NOMO-1 treated with DMSO at 0.1 percent for 48 hours (cell line): Measurements from ENCODE around the gene MNX1.

Experiments used
- DNase-seq: peaks from one replicate; lab custom pipeline; 2025; ENCODE audit not compliant: unreplicated experiment; lab: John Stamatoyannopoulos, UW

The MNX1 gene

DNA sequence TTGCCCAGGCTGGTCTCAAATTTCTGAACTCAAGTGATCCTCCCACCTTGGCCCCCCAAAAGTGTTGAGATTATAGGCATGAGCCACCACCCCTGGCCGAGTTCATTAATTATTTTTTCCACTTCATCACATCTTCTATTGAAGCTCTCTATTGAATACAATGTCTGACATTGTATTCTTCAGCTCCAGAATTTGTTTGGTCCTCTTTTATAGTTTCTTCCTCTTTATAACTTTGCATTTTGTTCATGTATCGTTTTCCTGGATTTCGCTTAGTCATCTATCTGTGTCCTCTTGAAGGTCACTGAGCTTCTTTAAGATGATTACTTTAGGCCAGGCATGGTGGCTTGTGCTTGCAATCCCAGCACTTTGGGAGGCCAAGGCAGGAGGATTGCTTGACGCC lies 30.8 kb downstream of the MNX1 start:
- no peak for DNase-seq

- no peak for DNase-seq
Observed at GRCh38 chr7:156979007-156979606, 31.4 kb downstream of the MNX1 start.

- DNase-seq = no peak
Observed at GRCh38 chr7:156975620-156976019, 34.8 kb downstream of the MNX1 start.

DNA sequence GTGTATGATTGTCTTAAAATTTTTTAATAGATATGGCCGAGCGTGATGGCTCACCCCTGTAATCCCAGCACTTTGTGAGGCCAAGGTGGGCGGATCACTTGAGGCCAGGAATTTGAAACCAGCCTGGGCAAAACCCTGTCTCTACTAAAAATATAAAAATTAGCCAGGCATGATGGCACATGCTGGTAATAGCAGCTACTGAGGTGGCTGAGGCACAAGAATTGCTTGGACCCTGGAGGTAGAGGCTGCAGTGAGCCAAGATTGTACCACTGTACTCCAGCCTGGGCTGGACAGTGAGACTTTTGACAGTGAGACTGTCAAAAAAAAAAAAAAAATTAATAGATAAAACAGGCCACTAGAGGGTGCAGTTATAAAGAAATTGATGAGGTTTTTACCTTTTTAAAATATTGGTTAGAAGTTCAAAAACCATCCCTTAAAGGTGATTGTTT lies 40.5 kb downstream of the MNX1 start:
- DNase-seq = no peak

DNA sequence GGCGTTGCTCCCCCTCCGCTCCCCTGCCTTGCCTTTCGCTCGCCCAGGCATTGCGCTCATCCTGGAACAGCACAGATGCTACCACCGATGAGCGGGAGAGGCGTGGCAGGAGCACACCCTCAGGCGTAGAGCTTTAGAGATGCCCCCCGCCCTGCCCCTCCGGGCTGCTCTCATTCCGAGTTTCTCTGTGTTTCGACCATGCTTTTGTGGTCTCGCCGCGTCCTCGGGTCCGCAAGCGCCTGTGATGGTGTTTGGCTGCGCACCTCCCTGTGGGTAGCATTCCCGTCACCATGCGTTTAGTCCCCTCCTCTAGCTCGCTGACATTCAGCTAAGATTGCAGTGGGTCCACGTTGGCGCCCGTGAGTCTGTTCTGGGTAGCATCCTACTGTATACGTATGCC lies 42.3 kb downstream of the MNX1 start:
- no peak for DNase-seq

DNA sequence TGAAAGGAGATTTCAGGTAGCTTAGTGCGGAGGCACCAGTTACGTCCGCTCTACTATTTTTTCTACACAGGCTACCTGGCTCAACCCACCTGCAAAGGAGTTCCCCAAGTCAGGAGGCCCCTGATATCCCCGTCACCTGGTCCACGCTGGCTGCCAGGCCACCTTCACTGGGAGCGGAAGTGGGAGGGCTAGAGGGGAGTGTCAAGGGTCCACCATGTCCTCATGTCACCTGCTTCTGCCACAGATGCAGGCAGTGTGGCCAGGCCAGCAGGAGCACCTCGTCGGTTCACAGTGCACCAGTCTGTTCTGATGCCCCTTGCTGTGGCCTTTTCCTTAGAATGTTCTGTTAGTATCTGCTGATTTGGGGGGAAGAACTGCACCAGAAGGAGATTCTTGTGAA lies 44.1 kb downstream of the MNX1 start:
- no peak for DNase-seq

GRCh38 chr7:156964971-156965370 lies 45.5 kb downstream of the MNX1 start:
- no peak for DNase-seq

GRCh38 chr7:156963472-156963871 lies 47.0 kb downstream of the MNX1 start:
- no peak for DNase-seq

- DNase-seq = no peak
Observed at GRCh38 chr7:156962897-156963296, 47.6 kb downstream of the MNX1 start.

GRCh38 chr7:156962145-156962544 lies 48.3 kb downstream of the MNX1 start:
- DNase-seq = no peak

DNA sequence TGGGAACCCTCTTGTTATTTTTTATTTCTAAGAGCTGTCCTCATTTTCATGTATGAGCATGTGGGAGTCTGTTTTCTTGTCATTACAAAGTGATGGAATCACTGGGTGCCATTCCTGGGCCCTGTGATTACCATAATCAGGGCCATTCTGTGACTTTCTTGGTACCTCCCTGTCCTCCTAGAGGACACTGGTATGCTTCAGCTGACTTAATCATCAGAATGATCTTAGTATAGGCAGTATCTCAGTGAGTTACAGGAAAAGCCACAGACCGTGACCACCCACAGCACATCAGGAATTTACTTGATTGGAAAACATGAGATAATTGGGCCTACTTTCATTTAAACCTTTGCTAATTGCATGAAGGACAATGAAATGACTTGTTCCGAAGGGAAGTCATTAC lies 53.7 kb downstream of the MNX1 start:
- DNase-seq = no peak

DNA sequence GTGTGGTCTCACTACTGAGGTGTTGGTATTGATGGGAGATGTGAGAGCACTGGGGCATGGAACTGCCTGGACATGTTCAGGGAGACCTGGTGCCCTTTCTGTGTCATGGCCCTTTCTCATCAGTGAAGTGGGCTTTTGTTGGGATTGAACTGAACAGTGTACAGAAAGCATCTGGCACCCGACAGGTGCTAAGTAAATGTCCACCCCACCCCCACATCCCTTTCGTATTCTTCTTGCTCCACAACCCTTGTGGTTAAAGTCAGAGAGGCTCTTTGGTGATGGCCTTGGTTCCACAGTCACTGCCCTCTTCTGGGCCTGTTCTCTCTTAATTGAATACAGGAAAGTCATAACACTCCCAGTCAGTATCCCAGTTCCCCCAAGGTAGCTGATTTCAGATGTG lies 55.5 kb downstream of the MNX1 start:
- no peak for DNase-seq
